AG04450 (cell line): ENCODE results near the gene RAB31. TPM values are rescaled to one million over a fixed set of nuclear protein-coding genes. Genes with fewer than 3 reads are reported as not detected.

Source experiments
- CTCF ChIA-PET: fragments of 300-600, 350-600 bp; formaldehyde crosslinking; extraction: SDS; loops from one replicate; lab custom pipeline; 2022; ENCODE audit warnings: antibody characterized with exemption, inconsistent platforms; lab: Charles Lee
- POLR2A ChIA-PET: fragments of 350-600 bp; formaldehyde crosslinking; extraction: SDS; loops from one replicate; lab custom pipeline; 2021; ENCODE audit warnings: antibody characterized with exemption, inconsistent platforms; lab: Yijun Ruan, JAX
- DNase-seq: peaks from one replicate; pipeline ENCODE4 v3.0.0-alpha.2; 2011; ENCODE audit warnings: low read depth, low spot score
- H3K27ac ChIP-seq: one replicate; pipeline ENCODE4 v1.5.1; 2012; ENCODE audit warnings: low read depth, low read length, control low read depth
- H3K27me3 ChIP-seq: one replicate; pipeline ENCODE4 v1.6.0; 2012; ENCODE audit warnings: low read length; ENCODE audit not compliant: control insufficient read depth, insufficient read depth
- H3K4me3 ChIP-seq: 2 replicates; pipeline ENCODE4 v1.5.1; 2011; ENCODE audit warnings: mild to moderate bottlenecking, low read depth, low read length, control low read depth
- H3K9me3 ChIP-seq: 2 replicates; pipeline ENCODE4 v1.5.1; 2012; ENCODE audit warnings: low read length; ENCODE audit not compliant: control insufficient read depth, insufficient read depth
- CTCF ChIP-seq: IDR thresholded peaks from 2 replicates; pipeline ENCODE4 v1.5.1; 2011; ENCODE audit warnings: low read depth, low read length, control low read depth, inconsistent platforms
- polyA plus RNA-seq: library from polyadenylated mRNA; depleted of rRNA; stranded (reverse); fragments of >200 nt; gene quantifications from 2 replicates; pipeline ENCODE4 v1.2.3, GENCODE V29; 2011

The RAB31 gene
- polyA plus RNA-seq, 1 experiment = 43.7 TPM

DNA sequence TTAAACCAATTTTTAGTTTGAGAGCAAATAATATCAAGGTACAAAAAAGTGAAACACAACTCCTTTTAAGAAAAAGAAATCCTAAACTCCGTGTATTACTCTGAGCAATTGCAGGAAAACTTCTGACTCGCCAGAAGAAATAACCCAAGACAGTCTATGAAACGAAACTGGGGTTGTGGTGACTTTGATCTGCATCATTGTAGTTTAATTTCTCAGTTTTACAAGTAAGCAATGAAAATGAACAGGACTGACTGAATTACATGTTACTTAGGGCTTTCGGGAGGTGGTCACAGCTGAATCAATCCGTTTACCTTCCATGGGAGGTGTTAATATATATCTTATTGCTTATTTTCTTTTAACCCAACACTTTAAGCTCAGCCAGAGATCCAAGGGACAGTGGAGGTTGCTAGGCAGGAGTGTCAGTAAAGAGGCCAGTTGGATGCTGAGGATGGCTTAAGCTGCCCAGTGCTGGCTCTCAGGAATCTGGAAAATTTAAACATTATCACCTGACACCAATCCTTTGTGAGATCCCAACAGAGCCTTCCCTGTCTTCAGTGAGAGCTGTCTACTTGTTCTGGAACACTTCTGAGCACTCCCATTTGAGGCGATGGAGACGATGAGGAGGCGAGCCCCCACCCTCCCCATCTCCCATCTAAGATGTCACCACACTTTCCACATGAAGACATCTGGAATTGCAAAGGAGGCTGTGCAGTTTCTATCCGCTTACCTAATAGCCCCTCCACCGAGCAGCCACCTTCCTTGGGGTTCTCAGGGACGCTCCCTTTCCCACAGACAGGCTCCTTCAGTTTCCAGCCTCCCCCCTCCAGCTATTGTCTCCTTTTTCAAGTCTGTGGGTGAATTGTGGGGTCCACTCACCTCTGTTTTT lies 3.6 kb upstream of the RAB31 start:
- TF ChIP-seq CTCF = no peak
- H3K27ac ChIP-seq = no peak overlapping the region
- no peaks in the 10 kb centered on the region for H3K27me3 ChIP-seq
- no peak for DNase-seq
- H3K4me3 ChIP-seq = no peak overlapping the region
- ChIA-PET CTCF (interaction anchor here (3.1 kb wide), 1 partner anchor 129 kb away, joined by 7 read pairs; no protein-coding TSS in a partner anchor), POLR2A (no interaction called here)
- no peaks in the 10 kb centered on the region; the same call in 1 of the 2 replicates for H3K9me3 ChIP-seq

- no peaks in the 10 kb centered on the region; the same call in 1 of the 2 replicates for H3K9me3 ChIP-seq
- no peak for DNase-seq
- no peak for TF ChIP-seq CTCF
- POLR2A ChIA-PET = no interaction called here
- H3K27me3 ChIP-seq = no peaks in the 10 kb centered on the region
- CTCF ChIA-PET = interaction anchor here (3.1 kb wide), 1 partner anchor 130 kb away, joined by 7 read pairs; no protein-coding TSS in a partner anchor
- H3K27ac ChIP-seq = no peak overlapping the region
- H3K4me3 ChIP-seq = no peak overlapping the region
Measured at GRCh38 chr18:9705183-9705829, 2.8 kb upstream of the RAB31 start.

- POLR2A ChIA-PET = no interaction called here
- DNase-seq = no peak
Measured at GRCh38 chr18:9706081-9706935, 1.8 kb upstream of the RAB31 start.

DNA sequence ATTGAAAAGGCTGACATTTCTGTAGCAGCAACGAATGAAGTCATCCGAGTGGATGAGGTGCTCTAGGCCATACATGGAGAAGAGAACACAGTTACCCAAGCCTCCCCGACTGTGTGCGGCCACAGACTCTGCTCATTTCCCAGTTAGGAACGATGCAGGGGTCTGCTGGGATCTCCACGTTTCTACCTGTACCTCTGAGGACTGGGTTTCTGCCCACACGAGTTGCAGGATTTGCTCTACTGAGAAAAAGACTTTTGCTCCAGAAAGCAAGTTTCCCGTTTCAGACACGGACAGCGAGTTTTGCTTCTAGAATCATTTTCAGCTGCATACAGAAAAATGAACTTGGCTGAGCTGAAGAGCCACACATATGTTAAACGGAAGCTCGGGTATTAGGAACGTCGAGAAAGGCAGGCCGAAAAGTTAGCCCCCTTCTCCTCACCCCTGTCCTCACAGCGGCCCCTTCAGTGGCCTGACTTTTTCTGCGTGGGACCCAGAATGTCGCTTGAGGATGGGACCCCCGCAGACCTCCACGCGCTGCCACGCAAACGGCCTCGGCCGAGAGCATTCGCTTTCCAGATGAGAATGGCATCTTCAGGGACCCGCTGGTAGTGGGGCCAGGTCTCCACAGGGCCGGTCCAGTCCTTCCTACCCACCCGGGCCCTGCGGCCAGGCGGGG lies 582 bp upstream of the RAB31 start:
- no peak for TF ChIP-seq CTCF
- Histone ChIP-seq H3K27ac (peak overlapping the region; percentile 82), H3K4me3 (peak overlapping the region; percentile 77), H3K27me3 (no peaks in the 10 kb centered on the region), H3K9me3 (no peaks in the 10 kb centered on the region; the same call in 1 of the 2 replicates)
- no peak for DNase-seq
- POLR2A ChIA-PET = interaction anchor here (1.0 kb wide), 4 partner anchors 12 to 206 kb away, joined by 3 to 6 read pairs (median 4); partner anchors contain the start of gene VAPA
- CTCF ChIA-PET = no interaction called here

More at GRCh38 chr18:9706081-9706935, 1.8 kb upstream of the RAB31 start:
- Histone ChIP-seq H3K9me3 (no peaks in the 10 kb centered on the region; the same call in 1 of the 2 replicates), H3K4me3 (no peak overlapping the region), H3K27ac (no peak overlapping the region), H3K27me3 (no peaks in the 10 kb centered on the region)
- CTCF ChIA-PET = interaction anchor here (1.5 kb wide), 1 partner anchor 131 kb away, joined by 3 read pairs; no protein-coding TSS in a partner anchor
- no peak for TF ChIP-seq CTCF
